D721Med (cell line): ENCODE data around the gene ITGA2B.

ENCODE experiments used
- DNase-seq: peaks from one replicate; pipeline ENCODE4 v3.0.0; 2011; ENCODE audit warnings: low spot score; ENCODE audit not compliant: insufficient read length
- FAIRE-seq: peaks from 2 replicates; lab custom pipeline; 2011; peaks lifted over from hg19 to GRCh38; lab: Jason Lieb, UNC
- TF ChIP-seq, protein P1 (sequence below): IDR thresholded peaks from 2 replicates; pipeline ENCODE4 v1.5.1; 2012; ENCODE audit warnings: mild to moderate bottlenecking, control low read depth; ENCODE audit not compliant: insufficient read depth; ENCODE audit errors: missing control alignments

Gene ITGA2B

GRCh38 chr17:44384281-44384822 lies 5.1 kb downstream of the ITGA2B start:
- FAIRE-seq (no peak), DNase-seq (no peak)
- TF ChIP-seq, protein P1, sequence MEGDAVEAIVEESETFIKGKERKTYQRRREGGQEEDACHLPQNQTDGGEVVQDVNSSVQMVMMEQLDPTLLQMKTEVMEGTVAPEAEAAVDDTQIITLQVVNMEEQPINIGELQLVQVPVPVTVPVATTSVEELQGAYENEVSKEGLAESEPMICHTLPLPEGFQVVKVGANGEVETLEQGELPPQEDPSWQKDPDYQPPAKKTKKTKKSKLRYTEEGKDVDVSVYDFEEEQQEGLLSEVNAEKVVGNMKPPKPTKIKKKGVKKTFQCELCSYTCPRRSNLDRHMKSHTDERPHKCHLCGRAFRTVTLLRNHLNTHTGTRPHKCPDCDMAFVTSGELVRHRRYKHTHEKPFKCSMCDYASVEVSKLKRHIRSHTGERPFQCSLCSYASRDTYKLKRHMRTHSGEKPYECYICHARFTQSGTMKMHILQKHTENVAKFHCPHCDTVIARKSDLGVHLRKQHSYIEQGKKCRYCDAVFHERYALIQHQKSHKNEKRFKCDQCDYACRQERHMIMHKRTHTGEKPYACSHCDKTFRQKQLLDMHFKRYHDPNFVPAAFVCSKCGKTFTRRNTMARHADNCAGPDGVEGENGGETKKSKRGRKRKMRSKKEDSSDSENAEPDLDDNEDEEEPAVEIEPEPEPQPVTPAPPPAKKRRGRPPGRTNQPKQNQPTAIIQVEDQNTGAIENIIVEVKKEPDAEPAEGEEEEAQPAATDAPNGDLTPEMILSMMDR, result no peak

GRCh38 chr17:44383861-44384260 lies 5.6 kb downstream of the ITGA2B start:
- FAIRE-seq, result no peak
- DNase-seq, result no peak
- TF ChIP-seq, protein P1, result no peak

- FAIRE-seq, result no peak
- TF ChIP-seq, protein P1, result no peak
- no peak for DNase-seq
These were observed 6.1 kb downstream of the ITGA2B start for GRCh38 chr17:44383363-44383762.

GRCh38 chr17:44382917-44383316 lies 6.5 kb downstream of the ITGA2B start:
- no peak for DNase-seq
- no peak for FAIRE-seq
- TF ChIP-seq, protein P1, result no peak

DNA sequence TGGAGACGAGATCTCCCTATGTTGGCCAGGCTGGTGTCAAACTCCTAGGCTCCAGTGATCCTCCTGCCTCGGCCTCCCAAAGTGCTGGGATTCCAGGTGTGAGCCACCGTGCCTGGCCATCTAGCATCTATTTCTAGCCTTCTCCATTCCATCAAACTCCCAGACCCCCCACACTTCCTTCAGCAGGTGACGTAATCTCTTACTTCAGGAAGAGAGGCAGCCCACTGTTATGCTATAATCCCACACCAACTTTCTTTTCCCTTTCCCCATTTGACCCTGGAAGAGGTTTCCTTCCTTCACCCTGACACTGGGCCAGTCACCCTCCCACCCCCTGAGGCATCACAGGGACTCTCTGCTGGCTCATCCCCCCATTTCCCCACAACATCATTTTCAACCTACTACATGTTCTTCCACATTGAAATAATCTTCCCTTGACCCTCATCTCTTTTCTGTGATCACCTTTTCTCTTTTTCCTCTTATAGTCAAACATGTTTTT lies 7.6 kb downstream of the ITGA2B start:
- FAIRE-seq, result no peak

DNA sequence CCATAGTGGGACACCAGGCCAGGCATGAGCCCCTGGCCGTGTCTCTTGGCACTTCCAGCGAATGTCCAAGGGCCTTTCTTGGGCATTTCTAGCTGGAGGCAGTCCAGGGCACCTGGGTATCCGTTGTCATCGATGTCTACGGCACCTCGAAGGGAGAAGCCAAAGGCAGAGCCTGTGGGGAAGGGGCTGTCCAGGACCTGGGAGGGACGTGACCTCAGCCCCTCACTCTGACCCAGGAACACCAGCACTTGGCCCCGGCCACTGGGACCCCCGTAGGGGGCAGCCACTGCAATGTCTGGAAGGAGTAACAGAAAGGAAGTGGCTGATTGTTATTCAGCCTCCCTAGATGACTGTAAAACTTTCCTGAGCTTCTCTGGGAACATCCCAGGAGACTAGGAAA lies 8.7 kb downstream of the ITGA2B start:
- FAIRE-seq (no peak), DNase-seq (no peak)
- TF ChIP-seq, protein P1, result no peak

More for the DNA sequence above, 7.6 kb downstream of the ITGA2B start:
- TF ChIP-seq, protein P1, result no peak
- DNase-seq, result no peak

DNA sequence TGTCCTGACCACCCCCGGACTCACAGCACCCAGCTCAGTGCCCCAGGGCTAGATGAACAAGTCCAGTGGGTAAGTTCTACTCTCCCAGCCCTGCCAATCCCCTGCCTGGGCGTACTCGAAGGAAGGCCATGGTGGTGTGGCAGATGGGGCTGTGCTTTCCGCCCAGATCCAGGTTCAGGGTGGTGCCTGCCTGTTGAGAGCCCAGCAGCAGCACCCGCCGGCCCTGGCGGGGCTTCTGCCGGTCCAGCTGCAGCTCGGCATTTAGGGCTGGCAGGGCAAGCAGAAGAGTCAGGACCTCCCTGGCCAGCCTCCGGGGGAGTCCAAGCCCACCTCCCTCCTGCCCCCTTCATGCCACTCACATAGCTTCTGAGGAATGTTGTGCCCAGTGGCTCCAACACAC lies 9.6 kb downstream of the ITGA2B start:
- DNase-seq, result no peak
- TF ChIP-seq, protein P1, result no peak
- FAIRE-seq, result no peak
